NCI-H2227 (cell line): Measurements from ENCODE around the gene FBXO48.
A peak's percentile ranks its signal among the peaks of the same experiment; 100 is the strongest.
"Not testable (repeated sequence)": the region's sequence is repeated elsewhere in the genome, so short reads cannot be mapped to it uniquely, and the experiment has no call there.

ENCODE experiments used
- DNase-seq: peaks from one replicate; lab custom pipeline; 2025; ENCODE audit not compliant: unreplicated experiment; lab: John Stamatoyannopoulos, UW

The FBXO48 gene

DNA sequence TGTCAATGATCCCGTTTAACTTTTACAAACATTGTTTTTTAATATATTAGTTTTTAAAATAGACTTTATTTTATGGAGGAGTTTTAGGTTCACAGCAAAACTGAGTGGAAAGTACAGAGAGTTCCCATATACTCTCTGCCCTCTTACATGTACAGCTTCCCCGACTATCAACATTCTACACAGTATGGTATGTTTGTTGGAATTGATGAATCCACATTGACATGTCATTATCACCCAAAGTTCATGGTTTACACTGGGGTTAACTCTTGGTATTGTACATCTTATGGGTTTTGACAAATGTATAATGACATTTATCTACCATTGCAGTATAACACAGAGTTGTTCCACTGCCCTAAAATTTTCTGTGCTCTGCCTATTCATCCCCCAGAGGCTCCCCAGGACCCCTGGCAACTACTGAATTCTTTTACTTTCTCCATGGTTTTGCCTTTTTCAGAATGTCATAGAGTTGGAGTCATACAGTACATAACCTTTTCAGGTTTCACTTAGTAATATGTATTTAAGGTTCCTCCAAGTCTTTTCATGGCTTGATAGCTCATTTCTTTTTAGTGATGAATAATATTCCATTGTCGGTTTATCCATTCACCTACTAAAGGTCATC is 5.8 kb upstream of the FBXO48 start:
- DNase-seq, result no peak

DNA sequence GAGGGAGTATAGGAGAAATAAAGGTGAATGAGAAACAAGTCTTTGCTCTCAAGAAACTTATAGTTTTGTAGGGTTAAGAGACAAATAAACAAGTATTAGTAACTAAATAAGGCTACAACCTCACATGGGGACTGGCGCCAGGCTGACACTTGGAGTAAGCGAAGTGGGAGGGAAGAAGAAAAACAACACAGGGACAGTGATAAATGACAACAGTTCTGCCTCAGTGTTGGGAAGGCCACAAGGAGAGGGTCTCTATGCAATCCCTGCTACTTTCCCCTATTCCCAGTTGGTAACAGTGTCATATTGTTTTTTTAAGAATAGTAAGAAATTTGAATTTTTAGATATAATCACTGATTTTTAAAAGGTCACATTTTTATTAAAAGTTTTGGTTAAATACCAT is 4.3 kb upstream of the FBXO48 start:
- DNase-seq, result no peak

DNA sequence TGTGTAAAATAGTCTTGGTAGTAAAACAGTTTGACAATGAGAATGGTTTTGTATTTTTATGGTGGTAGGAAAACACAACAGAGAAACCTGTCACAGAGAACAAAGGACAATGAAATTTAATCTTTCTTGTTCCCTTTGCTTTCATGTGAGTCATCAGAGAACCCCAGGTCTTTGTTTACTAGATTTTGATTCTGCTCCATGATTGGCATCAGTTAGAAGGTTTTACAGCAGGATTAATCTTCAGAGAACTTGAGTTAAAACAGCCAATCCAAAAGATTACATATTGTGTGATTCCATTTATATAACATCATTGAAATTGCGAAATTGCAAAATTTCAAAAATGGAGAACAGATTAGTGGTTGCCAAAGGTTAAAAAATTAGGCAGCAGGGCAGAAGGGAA is 2.8 kb upstream of the FBXO48 start:
- no peak for DNase-seq

DNA sequence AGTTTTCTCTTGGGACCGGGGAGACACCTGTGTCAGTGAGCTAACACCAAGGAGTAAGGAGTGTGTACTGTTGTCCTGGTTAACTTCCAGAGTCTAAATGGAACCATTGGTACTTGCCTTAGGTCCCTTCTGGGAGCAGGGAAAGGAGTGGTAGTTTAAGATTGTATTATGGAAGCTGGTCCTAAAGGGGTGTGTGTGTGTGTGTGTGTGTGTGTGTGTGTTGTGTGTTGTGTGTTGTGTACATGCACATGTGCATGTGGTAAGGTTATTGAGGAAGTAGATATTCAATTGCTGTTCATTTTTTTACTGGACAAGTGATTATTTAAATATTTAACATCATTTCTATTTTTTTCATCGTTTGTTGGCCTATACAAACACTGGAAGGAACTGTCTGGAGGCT is 1.7 kb upstream of the FBXO48 start:
- DNase-seq, result no peak

DNA sequence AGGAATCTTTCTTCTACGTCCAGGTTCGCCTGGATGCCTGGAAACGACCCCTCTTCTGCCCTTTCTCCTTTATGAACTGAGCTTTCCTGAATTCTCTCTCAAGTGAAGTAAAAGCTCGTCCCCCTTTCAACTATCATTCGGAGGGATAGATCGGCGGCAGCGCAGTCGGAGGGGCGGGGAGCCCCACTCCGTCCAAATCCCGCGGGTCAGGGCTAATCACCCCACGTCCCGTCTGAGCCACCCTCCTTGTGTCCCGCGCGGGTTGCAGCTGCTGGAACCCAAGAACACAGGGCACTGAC is 367 bp downstream of the FBXO48 start:
- DNase-seq, result no peak

DNA sequence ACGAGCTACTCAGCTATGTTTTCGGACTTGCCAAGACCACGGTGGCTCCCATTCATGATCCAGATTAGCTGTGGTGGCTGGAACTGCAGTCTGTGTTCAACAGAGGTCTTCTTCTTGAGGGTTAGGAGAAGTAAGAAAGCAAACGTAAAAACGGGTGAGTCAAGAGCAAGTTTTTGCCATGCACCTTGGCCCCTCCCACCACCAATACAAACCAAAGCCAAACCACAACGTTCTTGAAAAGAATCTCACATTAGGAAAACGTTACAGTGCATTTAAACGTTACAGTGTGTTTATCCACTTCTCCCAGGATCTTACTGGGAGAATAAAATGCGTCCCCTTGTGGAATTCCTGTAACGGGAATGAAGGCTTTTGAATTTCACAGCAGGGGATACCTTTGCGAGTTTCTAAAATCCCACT is 725 bp downstream of the FBXO48 start:
- DNase-seq, result no peak

DNA sequence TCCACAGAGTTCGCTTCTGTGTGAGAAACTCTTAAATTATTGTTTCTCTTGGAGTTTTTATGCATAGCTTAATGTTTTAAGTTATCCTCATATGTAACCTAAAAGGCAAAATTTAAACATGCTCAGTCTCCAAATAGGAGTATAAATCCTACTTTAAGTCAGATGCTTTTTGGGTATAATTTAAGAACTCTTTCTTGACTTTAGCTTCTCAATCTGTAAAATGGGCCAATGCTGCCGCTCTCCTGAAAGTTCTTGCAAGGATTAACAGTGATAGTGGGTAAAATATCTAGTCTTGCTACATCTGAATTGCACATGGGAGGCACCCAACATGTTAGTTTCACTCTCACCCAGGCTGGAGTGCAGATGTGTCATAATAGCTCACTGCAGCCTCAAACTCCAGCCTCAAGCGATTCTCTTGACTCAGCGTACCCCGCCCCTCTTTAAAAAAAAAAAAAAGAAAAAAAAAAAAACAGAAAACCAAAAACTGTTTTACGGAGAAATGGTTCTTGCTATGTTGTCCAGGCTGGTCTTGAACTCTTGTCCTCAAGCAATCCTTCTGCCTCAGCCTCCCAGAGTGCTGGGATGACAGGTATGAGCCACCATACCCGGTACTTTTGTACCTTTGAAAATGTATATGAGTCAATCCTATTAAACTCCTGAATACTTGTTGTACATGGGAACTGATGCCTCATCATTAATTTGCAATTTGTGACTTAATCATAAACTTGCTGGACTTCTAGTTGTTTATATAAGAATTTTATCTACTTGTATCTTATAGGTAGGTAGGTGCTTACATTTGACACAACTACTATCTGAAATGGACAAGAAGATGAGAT is 1.8 kb downstream of the FBXO48 start:
- no peak for DNase-seq

DNA sequence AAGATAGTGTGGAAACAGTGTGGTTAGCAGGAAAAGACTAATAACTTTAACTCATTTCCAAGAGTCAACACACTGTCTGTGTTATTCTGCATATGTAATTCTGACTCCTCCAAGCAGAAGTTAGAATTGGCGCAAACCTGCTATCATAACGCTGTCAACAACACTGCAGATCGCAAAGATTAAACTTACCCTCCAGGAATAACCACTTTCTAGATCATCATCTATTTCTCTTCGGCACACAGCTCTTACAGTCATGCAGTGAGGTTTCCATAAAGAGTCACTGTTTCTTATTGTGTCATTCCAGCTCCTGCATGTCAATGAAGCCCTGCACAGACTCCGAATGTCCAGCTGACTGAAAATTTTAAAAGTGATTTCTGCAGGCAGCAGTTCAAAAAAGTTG is 2.4 kb downstream of the FBXO48 start:
- no peak for DNase-seq

DNA sequence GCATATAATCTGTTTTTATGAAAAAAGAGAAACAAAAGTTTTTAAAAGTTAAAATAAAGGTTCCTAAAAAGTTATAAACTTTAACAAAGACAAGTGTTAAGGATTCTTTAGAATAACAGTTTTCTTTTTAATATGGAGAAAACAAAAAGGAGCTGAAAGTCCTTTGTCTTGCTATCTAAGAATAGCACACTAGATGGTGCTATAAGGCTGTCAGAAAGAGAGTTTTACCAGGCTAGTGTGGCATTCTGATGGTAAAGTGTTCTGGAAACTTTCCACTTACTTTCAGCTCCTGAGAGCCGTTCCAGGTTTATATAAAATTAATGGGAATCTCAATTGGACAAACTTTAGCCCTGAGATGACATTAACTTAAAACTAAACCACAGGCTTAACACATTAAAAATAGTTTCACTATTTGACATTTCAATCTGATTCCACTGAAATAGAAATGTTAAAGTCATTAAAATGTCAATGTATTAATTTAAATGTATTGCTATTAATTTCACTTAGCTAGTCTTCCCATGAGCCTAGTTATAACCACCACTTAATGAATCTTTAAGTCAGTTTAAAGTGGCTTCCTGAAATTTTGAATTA is 3.7 kb downstream of the FBXO48 start:
- DNase-seq, result peak; percentile 63

DNA sequence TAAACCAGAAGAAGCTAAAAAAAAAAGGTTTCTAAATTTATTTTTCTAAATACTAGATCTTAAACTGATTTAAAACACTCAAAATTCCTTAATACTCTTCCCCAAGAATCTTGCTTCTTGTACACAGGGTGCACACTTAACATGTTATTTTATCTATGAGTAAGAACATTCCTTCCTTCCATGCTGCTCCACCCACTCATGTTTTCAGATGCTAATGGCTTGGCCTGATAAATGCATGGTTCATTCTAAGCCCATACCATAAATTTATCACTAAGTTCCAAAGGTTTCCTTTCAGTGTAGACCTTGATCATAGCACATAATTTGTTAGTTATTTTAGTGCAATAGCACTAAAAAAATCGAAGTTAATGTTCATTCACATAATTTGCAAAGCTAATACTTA is 8.1 kb downstream of the FBXO48 start:
- no peak for DNase-seq

DNA sequence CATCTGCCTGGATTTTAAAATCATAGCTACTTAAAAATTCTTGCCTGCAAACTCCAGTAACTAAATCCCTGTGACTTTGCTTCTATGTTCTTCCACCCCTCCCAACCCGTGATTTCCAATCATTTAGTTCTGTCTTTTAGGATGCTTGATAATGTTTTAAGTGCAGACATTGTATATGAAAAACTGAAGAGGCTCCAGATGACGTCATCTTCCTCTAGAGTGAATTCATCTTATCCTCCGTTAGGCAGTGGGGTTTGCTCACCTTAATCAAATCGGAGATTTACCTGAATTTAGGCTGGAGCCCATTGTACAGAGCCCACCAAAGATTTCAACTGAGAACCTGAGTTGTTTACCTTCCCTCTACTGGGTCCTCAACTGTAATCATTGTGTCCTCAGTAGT is 10.9 kb downstream of the FBXO48 start:
- no peak for DNase-seq

DNA sequence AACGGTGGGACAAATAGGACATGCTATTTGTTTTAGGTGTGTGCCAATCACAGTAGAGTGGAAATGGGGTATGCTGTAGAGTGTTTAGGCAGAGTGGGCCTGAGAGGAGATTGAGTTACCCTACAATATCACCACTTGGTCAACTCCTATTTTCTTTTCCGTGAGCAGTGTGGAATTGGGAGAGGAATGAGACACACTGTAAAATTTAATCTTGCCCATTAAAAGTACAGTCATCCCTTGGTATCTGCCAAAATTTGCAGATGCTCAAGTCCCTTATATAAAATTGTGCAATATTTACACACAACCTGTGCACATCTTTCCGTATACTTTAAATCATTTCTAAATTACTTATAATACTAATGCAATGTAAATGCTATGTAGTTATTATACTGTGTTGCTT is 12.4 kb downstream of the FBXO48 start:
- no peak for DNase-seq

DNA sequence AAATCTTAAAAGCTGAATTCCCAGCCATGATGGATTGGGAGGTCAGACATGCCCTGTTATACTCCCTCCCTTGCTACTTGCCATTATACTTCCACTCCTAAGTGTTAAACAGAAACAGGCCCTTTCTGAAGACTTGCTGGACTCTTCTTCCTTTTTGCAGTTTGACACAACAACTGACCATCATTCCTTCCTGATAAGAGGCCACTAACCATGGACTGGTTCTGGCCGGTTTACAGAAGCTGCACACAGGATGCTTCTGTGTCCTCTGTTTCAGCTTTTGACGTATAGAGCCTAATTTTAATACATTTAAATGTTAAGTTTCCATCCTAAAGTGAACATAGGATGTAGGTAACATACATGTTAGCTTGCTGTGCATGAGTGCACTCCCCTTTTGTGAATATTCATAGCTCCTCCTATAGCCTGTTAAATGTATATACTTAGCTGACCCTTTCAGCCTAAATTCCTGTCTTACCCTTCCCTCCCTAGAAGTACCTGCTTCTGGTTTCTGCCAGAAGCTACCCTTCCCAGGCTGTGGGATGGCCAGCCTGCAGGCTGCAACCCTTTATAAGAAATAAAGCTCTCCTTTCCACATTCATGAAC is 13.2 kb downstream of the FBXO48 start:
- no peak for DNase-seq

DNA sequence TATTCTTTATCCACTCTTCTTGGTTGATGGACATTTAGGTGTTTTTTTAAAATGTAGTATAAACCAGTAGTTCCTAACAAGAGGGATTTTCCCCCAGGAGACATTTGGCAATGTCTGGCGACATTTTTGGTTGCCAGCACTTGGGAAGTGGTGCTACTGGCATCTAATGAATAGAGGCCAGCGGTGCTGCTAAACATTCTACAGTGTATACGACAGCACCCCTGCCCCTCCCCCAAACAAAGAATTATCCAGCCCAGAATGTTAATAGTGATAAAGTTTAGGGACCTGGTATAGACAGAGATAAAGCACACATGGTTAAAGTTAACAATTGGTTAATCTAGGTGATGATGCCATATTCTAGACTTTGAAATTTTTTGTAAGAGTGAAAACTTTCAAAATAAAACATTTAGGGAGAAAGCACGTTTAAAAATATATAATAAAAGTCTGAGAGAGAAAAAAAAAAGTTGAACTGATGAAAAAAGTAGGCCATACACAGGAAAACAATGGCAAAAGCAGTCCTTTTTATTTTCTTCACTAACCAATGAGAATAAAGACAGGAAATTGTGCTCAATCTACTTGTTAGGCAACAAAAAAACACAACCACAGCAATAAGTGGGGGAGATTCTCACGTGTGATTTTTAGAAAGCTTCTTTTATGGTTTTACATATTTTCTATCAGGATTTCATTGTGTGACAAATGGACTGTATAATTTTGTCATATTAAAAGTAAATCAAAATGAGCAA is 14.8 kb downstream of the FBXO48 start:
- no peak for DNase-seq

DNA sequence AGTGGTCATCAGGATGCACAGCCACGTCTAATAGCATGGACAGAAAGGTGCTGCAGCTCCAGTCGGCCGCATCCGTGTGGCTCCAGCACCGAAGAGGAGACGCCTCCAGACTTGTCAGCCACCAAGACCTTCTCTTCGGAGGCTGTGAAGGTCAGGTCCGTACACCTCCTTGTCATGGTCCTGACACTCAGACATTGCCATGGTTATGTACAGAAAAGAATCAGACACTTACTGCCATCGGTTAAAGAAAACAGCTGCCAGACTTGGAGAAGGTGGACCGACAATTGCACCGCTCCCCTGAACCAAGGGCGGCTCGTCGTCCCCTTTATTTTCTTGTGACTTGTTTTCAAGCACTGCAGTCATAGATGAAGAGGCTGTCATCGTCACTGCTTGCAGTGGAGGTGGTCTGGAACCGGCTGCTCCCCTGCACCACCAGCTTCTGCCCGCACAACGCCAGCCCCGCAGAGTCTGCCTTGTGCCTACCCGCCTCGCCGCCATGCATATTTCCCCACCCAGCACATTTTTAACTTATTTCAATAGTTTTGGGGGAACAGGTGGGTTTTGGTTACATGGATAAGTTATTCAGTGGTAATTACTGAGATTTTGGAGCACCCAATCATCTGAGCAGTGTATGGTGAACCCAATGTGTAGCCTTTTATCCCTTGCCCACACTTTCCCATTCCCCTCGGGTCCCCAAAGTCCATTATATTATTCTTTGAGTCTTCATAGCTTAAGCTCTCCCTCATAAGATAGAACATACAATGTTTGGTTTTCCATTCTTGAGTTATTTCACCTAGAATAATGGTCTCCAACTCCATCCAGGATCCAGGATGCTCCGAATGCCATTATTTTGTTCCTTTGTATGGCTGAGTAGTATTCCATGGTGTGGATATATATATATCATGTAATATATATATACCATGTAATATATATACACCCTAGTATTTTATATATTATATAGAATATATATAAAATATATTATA is 18.1 kb downstream of the FBXO48 start:
- peak; percentile 10 for DNase-seq

DNA sequence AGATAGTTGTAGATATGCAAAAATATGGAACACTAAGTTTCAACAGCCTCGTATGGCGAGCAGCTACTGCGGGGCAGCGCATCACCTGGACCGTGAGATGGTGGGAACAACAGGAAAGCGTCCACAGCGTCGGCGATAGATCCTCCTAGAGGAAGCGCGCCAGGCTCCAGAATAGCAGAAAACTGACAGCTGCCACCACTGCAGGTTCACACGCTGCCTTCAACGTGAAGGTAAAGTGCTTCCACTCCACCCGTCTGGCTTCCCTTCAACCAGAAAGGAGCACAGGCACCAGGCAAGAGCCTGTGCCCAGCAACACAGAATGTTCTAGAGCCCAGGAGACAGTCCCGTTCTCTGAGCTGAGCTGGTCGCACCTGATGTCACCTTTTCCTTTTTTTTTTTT is 20.0 kb downstream of the FBXO48 start:
- no peak for DNase-seq

DNA sequence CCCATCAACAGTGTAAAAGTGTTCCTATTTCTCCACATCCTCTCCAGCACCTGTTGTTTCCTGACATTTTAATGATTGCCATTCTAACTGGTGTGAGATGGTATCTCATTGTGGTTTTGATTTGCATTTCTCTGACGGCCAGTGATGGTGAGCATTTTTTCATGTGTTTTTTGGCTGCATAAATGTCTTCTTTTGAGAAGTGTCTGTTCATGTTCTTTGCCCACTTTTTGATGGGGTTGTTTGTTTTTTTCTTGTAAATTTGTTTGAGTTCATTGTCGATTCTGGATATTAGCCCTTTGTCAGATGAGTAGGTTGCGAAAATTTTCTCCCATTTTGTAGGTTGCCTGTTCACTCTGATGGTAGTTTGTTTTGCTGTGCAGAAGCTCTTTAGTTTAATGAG is 20.7 kb downstream of the FBXO48 start:
- not testable (repeated sequence) for DNase-seq

DNA sequence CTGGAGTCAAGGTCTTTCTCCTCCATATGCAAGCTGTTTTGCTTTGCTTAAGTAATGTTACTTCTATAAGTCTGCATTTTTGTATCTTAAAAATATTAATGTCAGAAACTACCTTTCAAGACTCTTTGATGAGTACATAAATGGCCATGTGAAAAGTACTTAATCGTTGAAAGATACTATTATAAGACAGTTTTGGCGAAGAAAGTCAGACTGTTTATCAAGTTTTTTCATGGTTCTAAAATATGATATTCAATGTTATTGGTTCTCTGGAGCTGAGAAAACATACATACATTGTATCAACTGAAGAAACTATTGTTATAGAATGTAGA is 25.1 kb downstream of the FBXO48 start:
- no peak for DNase-seq

DNA sequence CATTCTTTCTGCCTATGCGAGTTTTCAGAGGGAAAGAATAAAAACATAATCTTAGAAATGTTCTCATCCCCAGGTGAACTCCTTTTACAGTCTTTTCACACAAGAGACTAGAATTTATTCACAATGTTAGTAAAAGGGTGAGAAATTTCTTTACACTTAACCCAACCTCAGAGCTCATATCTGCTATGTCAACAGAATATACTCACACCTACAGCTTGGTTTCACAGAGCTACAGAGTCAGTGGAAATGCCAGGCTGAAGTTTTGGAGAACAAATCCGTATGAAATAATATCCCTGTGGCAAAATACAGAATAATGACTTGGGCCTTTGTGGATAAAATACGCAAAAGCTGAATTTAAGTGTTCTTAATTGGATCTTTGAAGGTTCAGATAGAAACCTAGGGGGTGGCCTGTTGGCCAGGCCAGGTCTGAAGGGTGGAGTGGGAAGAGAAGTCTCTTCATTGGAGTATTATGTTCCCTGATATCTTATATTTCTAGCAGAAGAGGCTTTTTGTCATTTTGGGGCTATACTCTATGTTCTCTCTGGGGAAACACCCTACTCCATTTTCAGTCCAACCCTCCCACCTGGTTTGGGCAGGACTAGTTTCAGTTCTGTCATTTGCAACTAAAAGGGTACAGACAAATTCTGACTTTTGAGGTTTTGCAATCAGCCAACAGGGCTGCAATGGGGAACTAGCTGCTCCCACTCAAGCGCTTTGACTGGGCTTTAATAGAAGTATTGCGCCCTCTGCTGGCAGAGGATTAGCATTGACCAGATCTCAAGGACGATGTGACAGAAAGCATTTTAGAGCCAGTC is 25.7 kb downstream of the FBXO48 start:
- peak; percentile 92 for DNase-seq
